Posterior cingulate gyrus (tissue), 11 donors: ENCODE results near the gene FHDC1.

Experiments
- DNase-seq, 10 donors: peaks; one replicate each; pipeline versions ENCODE4 v3.0.0 to v3.0.0-alpha.2; 2020 to 2021; ENCODE audit warnings: mixed read lengths in 3 of 10
- intact Hi-C: fragments of 100-400 bp; cut with DNase I; formaldehyde crosslinking; loops from one replicate; pipeline ENCODE4 v1.15.1; 2023

The FHDC1 gene

DNA sequence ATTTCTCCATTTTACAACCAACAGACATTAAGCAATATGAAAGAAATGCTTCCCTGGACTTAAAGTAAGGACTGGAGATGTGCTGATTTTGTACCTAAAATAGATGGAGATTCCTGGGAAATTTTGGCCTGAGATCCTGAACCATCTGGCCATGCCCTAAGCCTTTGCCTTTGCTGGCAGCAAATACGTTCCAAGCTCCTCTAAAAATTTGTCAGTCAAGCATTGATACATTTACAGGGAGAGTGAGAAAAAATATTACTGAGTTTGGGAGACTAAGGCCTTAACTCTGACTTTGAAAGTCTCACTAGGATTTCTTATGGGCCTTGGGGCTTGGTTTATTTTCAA lies 63.9 kb downstream of the FHDC1 start:
- DNase-seq: no peak
- intact Hi-C loops: no loop called here

GRCh38 chr4:153001626-153002025 lies 65.5 kb downstream of the FHDC1 start:
- intact Hi-C loops: no loop called here
- DNase-seq: peak in 1 of 10 donors; percentile 34

DNA sequence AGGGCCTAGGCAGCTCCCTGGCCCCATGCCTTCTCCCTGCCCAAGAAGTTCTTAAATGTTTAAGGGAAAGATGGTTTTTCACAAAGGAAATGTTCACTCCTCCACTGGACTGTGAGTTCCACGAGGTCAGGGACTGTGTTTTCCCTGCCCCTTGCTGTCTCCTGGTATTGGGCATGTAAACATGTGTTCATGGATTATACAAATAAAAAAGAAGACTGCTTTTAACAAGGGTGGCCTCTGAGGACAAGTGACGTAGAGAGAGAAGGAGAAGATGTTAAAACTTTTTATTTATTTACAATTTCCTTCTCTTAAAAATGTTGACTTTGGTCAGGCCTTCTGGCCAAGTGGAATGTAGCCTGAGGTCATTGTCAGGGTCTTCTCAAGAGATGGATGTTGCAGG lies 66.0 kb downstream of the FHDC1 start:
- intact Hi-C loops: no loop called here
- peak in 1 of 10 donors; percentile 20 for DNase-seq

DNA sequence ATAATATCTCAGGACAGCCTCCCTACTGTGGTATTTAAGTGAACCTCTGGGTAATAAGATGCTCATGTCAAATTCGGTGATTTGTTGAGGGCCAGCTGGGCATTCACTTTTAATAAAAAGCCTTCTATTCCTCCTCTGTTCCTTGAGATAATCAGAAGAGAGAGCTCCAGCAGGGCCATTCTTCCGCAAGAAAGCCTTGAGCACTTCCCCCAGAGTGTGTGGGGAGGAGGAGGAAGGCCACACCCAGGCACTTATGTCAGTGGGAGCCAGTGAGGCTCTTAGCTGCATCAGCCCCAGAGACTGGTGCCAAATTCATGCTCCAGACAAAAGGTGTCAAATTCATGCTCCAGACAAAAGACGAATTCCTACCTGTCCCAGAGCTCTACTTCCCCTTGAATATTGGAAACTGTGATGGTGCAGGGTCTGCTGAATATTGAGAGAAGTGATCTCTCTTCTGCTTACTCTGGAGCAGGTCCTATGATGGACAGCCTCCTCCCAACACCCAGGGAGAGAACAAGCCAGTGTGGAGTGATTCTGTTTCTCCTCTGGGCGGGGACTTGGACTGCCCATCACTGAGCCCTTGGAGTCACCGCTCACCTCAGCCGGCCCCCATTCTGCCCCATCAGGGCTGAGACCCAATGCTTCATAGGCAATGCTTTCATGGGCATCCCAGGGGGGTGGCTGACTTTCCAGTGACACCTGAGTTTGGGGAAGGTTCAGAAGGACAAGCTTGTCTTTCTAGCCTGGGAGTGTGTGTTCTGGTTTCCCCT lies 68.1 kb downstream of the FHDC1 start:
- intact Hi-C loops: no loop called here
- peak in 1 of 10 donors; percentile 43 for DNase-seq

DNA sequence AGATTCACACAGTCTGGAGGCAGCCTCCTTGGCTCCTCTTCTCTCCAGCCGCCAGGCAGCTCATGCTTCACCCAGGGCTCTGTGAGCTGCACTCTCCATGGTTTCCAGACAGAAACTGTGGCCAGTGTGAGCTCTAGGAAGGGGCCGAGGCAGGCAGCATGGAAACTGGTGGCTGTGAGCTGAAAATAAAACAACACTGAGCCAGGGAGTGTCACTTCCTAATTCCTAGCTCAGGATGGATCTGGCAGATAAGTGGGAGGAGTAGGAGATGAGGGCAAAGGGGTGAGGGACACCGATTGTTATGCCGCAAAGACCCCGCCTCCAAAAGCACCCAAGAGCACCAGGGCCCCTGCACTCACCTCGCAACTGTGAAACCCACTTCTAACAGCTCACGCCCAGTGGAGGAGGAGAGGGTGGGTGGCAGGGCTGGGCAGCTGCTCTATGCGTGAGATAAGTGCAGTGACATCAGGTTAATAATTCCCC lies 69.8 kb downstream of the FHDC1 start:
- intact Hi-C loops: no loop called here
- DNase-seq: no peak

GRCh38 chr4:153008578-153009199 lies 72.6 kb downstream of the FHDC1 start:
- DNase-seq: no peak
- intact Hi-C loops: no loop called here

GRCh38 chr4:153010146-153010545 lies 74.0 kb downstream of the FHDC1 start:
- intact Hi-C loops: no loop called here
- no peak for DNase-seq

DNA sequence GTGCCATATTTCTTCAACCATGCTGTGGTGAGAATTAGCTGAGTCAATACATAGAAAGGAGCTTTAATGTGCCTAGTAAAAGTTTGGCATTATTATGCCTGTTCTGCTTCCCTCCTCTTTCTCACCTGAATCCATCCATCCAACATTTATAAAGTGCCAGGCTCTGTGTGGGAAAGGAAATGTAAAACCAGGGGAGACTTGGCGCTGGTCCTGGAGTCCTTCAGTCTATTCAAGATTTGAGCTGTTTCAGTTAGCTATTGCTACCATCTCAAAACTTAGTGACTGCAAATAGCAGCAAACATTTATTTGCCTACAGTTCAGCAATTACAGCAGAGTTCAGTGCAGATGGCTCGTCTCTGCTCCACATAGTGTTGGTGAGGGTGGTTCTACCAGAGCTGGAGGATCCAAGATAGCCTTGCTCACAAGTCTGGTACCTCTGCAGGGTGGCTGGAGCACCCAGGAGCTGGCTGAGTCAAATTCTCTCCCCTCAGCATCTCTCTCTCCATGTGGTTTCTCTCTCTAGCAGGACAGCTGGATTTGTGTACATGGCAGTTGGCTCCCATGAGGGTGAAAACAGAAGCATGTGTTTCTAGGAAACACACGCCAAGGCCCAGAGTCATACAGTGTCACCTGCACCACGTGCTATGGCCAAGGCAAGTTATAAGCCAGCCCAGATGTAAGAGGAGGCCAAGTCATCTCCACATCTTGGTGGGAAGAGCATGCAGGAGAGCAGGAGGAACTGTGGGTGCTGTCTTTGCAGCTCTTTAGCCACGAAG lies 77.3 kb downstream of the FHDC1 start:
- intact Hi-C loops: no loop called here
- DNase-seq: no peak

DNA sequence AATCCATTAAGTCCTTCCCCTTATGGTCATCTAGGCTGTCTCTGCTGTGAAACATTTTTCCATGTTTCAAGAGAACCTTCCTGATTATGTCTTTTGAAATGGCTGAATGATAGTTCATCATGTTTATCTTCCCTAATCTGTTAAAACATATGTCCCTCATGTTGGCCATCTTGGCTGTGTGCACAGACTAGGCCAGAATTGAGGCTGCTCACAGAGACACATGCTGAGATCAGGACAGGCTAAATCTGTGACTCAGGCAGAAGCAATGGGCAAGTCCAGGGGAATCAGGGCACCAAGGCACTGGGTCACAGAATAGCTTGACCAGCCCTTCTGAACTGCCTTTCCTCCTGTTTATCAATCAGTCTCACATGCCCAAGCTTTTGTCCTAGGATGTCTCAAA lies 78.3 kb downstream of the FHDC1 start:
- DNase-seq: no peak
- intact Hi-C loops: no loop called here

GRCh38 chr4:153016592-153016991 lies 80.5 kb downstream of the FHDC1 start:
- intact Hi-C loops: no loop called here
- no peak for DNase-seq

- no peak for DNase-seq
- intact Hi-C loops: no loop called here
These were observed 81.9 kb downstream of the FHDC1 start for GRCh38 chr4:153018031-153018430.

DNA sequence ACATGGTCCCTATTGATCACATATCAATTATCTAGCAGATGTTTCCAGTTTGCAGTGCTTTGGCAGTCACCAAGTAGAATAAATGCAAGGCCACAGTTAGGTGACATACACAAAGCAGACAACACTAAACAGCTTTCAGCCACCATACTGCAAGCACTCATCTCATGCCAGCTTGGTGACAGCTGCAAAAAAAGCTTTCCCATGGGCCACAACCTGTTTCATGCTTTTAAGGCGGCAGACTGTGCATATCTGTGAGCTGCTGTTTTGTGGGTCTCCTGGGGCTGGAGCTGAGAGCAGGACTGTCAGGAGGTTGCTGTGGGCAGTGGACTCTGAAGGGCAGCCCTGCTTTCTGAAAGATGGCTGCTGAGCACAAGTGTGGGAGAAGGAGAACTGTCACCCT lies 82.6 kb downstream of the FHDC1 start:
- DNase-seq: no peak

GRCh38 chr4:153019906-153020305 lies 83.8 kb downstream of the FHDC1 start:
- intact Hi-C loops: no loop called here
- DNase-seq: no peak

More for the DNA sequence above, 82.6 kb downstream of the FHDC1 start:
- intact Hi-C loops: no loop called here

DNA sequence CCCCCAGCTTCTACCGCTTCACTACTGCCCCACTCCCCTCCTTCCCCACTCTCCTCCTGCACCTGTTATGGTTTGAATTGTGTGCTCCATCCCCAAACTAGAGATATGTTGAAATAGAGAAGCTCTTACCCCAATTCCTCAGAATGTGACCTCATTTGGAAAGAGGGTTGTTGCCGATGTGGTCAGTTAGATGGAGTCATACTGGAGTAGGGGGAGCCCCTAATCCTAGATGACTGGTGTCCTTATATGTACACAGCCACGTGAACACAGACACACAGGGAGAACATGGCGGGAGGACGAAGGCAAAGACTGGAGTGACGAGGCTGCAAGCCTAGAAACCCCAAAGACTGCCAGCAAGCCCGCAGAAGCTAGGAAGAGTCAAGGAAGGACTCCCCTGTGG lies 84.3 kb downstream of the FHDC1 start:
- intact Hi-C loops: no loop called here
- no peak for DNase-seq

DNA sequence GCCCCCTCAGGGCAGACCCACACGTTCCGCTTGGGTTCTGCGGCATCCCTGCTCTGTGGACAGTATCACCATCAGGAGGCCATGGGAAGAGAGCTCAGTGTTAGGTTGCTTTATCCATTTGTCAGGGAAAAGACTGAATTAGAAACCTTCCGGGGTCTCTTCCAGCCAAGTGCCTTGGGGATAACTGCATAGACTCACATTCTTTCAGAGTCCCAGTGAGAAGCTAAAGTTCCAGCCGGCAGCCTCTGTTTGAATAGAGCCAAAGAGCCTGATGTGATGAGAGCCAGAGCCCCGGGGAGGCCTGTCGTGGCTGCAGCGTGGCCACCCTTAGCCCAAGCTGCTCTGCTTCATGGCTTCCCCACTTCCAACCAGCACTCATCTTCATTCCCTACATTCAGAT lies 85.2 kb downstream of the FHDC1 start:
- no peak for DNase-seq
- intact Hi-C loops: no loop called here

GRCh38 chr4:153022241-153022715 lies 86.2 kb downstream of the FHDC1 start:
- intact Hi-C loops: no loop called here
- peak in 1 of 10 donors; percentile 77 for DNase-seq

GRCh38 chr4:153023139-153023538 lies 87.0 kb downstream of the FHDC1 start:
- intact Hi-C loops: no loop called here
- DNase-seq: no peak

- no peak for DNase-seq
- intact Hi-C loops: no loop called here
These were observed 87.7 kb downstream of the FHDC1 start for GRCh38 chr4:153023692-153024394.

DNA sequence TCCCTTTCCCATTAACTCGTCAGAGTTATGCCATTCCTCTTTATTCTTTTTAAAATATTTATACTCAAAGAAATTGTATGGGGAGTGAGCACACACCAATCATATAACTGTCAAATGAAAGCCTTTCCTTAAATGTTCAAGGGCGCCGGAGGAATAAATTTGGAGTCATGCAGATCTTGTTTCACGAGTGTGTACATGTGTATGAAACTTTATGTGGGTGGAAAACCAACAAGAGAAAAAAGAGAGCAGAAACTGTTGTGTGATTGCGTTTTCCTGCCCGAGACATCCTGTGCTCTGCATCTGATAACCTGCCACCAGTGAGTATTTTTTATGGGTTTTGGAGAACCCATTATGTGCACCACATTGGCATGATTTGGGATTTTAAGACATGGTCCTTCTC lies 88.3 kb downstream of the FHDC1 start:
- no peak for DNase-seq
- intact Hi-C loops: no loop called here

- DNase-seq: no peak
- intact Hi-C loops: no loop called here
These were observed 89.3 kb downstream of the FHDC1 start for GRCh38 chr4:153025406-153025805.
